ENCODE data around the gene BTBD9. TPM values are rescaled to one million over a fixed set of nuclear protein-coding genes. Genes with fewer than 3 reads are reported as not detected.

BTBD9 gene
- total RNA-seq, 1 donor from 2014 or later = 18.1 TPM

DNA sequence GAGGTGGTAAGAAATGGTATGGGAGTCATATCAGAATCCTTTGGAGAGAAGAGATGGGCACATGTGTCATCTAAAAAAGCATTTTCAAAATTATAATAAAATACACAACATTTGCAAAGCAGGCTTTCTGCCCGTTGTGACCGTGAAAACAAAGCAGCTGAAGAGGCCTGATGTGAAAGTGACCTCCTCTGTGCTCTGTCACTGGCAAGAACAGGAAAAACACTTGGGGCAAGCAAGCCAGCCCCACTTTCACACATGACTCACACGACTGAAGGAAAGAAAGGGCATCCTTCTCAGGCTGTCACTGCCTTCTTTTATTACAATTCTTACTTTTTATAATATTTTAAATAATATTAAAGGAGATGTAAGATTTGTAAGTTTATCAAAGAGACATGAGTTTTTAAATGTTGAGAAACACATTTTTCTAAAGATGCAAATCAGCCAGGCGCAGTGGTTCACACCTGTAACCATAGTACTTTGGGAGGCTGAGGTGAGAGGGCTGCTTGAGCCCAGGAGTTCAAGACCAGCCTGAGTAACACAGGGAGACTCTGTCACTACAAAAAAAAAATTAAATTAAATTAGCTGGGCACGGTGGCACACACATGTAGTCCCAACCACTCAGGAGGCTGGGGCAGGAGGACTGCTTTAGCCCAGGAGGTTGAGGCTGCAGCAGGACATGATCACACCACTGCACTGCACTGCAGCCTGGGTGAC is 143.7 kb downstream of the BTBD9 start:
- H3K36me3 Mint-ChIP-seq (ENCODE audit: unreplicated experiment) = no peaks in the 10 kb centered on the region

DNA sequence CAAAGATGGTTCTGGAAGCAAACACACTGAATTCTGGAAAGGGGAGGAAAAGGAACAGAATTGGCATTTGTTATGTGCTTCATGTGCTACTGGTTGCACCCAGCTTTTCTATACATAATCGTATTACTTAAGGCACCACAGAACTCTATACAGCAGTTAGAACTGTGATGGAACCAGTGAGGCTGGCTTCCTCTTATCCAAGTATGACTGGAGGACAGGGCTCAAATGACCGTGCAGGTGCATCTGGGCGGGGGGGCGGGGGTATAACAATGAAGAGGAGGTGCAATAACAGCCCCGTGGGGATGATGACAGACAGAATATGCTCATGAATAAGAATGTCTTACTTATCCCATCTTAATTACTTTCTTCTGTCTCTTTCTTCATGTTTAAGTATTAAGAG is 144.2 kb downstream of the BTBD9 start:
- Mint-ChIP-seq H3K4me3 (ENCODE audit: unreplicated experiment) (no peak overlapping the region), H3K27me3 (ENCODE audit: unreplicated experiment) (no peaks in the 10 kb centered on the region), H3K9me3 (ENCODE audit: unreplicated experiment) (no peaks in the 10 kb centered on the region), H3K4me1 (ENCODE audit: unreplicated experiment) (peaks cover 14% of the 10 kb centered on the region), H3K36me3 (ENCODE audit: unreplicated experiment) (no peaks in the 10 kb centered on the region), H3K27ac (ENCODE audit: unreplicated experiment) (no peak overlapping the region)
- DNase-seq (ENCODE audit: extremely low spot score, unreplicated experiment) = no peak
- TF ChIP-seq, protein P1, sequence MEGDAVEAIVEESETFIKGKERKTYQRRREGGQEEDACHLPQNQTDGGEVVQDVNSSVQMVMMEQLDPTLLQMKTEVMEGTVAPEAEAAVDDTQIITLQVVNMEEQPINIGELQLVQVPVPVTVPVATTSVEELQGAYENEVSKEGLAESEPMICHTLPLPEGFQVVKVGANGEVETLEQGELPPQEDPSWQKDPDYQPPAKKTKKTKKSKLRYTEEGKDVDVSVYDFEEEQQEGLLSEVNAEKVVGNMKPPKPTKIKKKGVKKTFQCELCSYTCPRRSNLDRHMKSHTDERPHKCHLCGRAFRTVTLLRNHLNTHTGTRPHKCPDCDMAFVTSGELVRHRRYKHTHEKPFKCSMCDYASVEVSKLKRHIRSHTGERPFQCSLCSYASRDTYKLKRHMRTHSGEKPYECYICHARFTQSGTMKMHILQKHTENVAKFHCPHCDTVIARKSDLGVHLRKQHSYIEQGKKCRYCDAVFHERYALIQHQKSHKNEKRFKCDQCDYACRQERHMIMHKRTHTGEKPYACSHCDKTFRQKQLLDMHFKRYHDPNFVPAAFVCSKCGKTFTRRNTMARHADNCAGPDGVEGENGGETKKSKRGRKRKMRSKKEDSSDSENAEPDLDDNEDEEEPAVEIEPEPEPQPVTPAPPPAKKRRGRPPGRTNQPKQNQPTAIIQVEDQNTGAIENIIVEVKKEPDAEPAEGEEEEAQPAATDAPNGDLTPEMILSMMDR (IDR thresholded peaks at IDR 0.05) = no peak

More for the DNA sequence above, 143.7 kb downstream of the BTBD9 start:
- TF ChIP-seq, protein P1 (IDR thresholded peaks at IDR 0.05) = no peak
- Mint-ChIP-seq H3K27ac (ENCODE audit: unreplicated experiment) (no peak overlapping the region), H3K4me1 (ENCODE audit: unreplicated experiment) (peaks cover 14% of the 10 kb centered on the region), H3K9me3 (ENCODE audit: unreplicated experiment) (no peaks in the 10 kb centered on the region), H3K4me3 (ENCODE audit: unreplicated experiment) (no peak overlapping the region), H3K27me3 (ENCODE audit: unreplicated experiment) (no peaks in the 10 kb centered on the region)
- no peak for DNase-seq (ENCODE audit: extremely low spot score, unreplicated experiment)

DNA sequence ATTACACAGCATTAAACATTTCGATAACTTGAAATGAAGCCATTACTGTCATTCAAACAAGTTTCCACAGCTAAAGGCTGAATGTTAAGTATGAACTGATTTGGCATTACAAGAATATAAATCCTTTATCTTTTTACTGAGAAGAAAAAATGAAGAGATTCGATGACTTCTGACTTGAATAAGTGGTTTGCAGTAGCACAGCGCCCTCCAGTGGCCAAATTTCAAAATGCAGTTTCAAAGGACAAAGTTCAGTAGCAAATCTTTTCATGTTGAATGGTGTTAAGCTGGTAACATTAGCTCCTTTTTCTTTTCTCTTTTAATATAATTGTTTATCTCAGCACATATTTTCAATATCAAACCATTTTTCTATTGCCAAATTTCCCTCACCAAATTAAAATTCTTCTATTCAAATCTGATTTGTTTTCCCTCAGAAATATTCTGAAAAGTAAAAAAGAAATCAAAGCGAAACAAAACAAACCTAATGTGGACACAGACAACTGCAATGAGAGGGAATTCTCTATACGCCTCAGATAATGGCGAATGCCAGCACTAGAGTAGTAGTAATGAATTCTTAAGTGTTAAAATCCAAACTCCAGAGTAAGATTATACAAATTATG is 145.7 kb downstream of the BTBD9 start:
- Mint-ChIP-seq H3K27me3 (ENCODE audit: unreplicated experiment) (no peaks in the 10 kb centered on the region), H3K27ac (ENCODE audit: unreplicated experiment) (no peak overlapping the region), H3K9me3 (ENCODE audit: unreplicated experiment) (no peaks in the 10 kb centered on the region), H3K36me3 (ENCODE audit: unreplicated experiment) (no peaks in the 10 kb centered on the region), H3K4me3 (ENCODE audit: unreplicated experiment) (no peak overlapping the region), H3K4me1 (ENCODE audit: unreplicated experiment) (peaks cover 14% of the 10 kb centered on the region)
- peak; percentile 91 for DNase-seq (ENCODE audit: extremely low spot score, unreplicated experiment)
- TF ChIP-seq, protein P1 (IDR thresholded peaks at IDR 0.05) = peak; percentile 86

DNA sequence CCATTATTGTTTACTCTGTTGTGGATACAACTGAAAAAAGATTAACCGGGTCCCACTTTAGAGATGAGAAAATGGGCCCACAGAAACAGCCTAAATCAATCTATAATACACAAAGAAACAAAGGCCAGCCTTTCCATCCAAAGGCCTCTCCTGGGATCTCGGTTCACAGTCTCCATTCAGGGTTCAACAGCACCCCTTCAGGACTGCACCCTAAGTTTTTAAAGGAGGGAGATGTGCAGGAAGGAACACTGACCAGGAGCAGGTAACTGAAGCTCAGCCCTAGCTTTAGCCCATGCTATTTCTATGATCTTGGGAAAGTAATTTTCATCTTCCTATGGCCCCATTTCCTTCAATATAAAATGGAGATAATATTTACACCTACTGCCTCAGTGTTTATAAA is 147.7 kb downstream of the BTBD9 start:
- H3K4me3 Mint-ChIP-seq (ENCODE audit: unreplicated experiment) = no peak overlapping the region
- no peaks in the 10 kb centered on the region for H3K9me3 Mint-ChIP-seq (ENCODE audit: unreplicated experiment)
- H3K4me1 Mint-ChIP-seq (ENCODE audit: unreplicated experiment) = peaks cover 14% of the 10 kb centered on the region
- DNase-seq (ENCODE audit: extremely low spot score, unreplicated experiment) = no peak
- H3K36me3 Mint-ChIP-seq (ENCODE audit: unreplicated experiment) = no peaks in the 10 kb centered on the region
- H3K27me3 Mint-ChIP-seq (ENCODE audit: unreplicated experiment) = no peaks in the 10 kb centered on the region
- TF ChIP-seq, protein P1 (IDR thresholded peaks at IDR 0.05) = no peak
- no peak overlapping the region for H3K27ac Mint-ChIP-seq (ENCODE audit: unreplicated experiment)

DNA sequence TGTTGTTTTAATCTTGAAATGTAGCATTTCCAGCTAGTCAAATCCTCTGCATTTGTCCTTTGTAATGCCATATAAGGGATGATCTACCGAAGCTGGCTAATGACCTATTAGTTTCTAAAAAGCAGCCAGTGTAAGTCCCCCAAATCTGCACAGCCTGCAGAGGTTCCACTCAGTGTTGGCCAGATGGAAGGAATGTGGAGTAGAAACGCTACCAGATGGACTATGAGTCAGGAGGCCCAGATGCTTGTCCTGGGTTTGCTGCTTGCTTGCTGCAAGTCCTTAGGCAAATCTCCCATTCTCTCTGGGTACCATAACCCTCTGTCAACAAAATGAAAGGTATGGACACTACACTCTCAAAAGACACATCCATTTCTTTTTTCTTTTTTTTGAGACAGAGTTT is 149.8 kb downstream of the BTBD9 start:
- TF ChIP-seq, protein P1 (IDR thresholded peaks at IDR 0.05) = no peak
- no peak overlapping the region for H3K27ac Mint-ChIP-seq (ENCODE audit: unreplicated experiment)
- H3K36me3 Mint-ChIP-seq (ENCODE audit: unreplicated experiment) = no peaks in the 10 kb centered on the region
- peaks cover 3% of the 10 kb centered on the region for H3K9me3 Mint-ChIP-seq (ENCODE audit: unreplicated experiment)
- H3K27me3 Mint-ChIP-seq (ENCODE audit: unreplicated experiment) = no peaks in the 10 kb centered on the region
- no peak for DNase-seq (ENCODE audit: extremely low spot score, unreplicated experiment)
- H3K4me1 Mint-ChIP-seq (ENCODE audit: unreplicated experiment) = peaks cover 7% of the 10 kb centered on the region
- H3K4me3 Mint-ChIP-seq (ENCODE audit: unreplicated experiment) = no peak overlapping the region

Measured in osteocyte (in vitro differentiated cells).